SK-N-SH (cell line): ENCODE results near the gene AGXT2. TPM values are rescaled to one million over a fixed set of nuclear protein-coding genes. Genes with fewer than 3 reads are reported as not detected.

Experiments
- CTCF ChIA-PET: fragments of 300-600, 350-600 bp; formaldehyde crosslinking; extraction: SDS; loops from one replicate; lab custom pipeline; 2021; lab: Yijun Ruan, JAX
- POLR2A ChIA-PET: fragments of 350-600 bp; sonication (Branson Sonifier 250); formaldehyde crosslinking; extraction: SDS; loops from one replicate; lab custom pipeline; 2020; ENCODE audit warnings: antibody characterized with exemption, inconsistent platforms; lab: Yijun Ruan, JAX
- DNase-seq: peaks from one replicate; pipeline ENCODE4 v3.0.0; 2012
- H2AFZ ChIP-seq: fragments of 200-600 bp; sonication (generic); 2 replicates; pipeline ENCODE4 v1.8.1; 2016; ENCODE audit warnings: antibody characterized with exemption, mild to moderate bottlenecking, low read depth
- H3F3A ChIP-seq: fragments of 200-600 bp; sonication (generic); replicated peaks from 2 replicates; pipeline ENCODE3; 2016; ENCODE audit warnings: antibody characterized with exemption, mild to moderate bottlenecking; ENCODE audit not compliant: insufficient read depth
- H3K27ac ChIP-seq, 2 experiments: fragments of 200-500 bp in 1 of 2; fragments of 200-600 bp in 1 of 2; sonication (Bioruptor generic) in 1 of 2; sonication (generic), shearing (Covaris generic) in 1 of 2; 2 replicates each; pipeline versions ENCODE4 v1.5.1 to v1.6.1; 2014 to 2016; ENCODE audit warnings: low read depth in 2 of 2, inconsistent platforms in 1 of 2, low read length in 1 of 2, mild to moderate bottlenecking in 1 of 2, mixed read lengths in 1 of 2
- H3K27me3 ChIP-seq: fragments of 200-600 bp; sonication (generic), shearing (Covaris generic); 2 replicates; pipeline ENCODE4 v1.6.1; 2016; ENCODE audit warnings: mixed run types; ENCODE audit not compliant: insufficient read depth
- H3K36me3 ChIP-seq, 2 experiments: fragments of 200-500 bp in 1 of 2; fragments of 200-600 bp in 1 of 2; sonication (Bioruptor generic) in 1 of 2; sonication (generic) in 1 of 2; replicated peaks in 1 of 2; 2 replicates each; pipeline versions ENCODE3 to v1.5.1; 2014 to 2016; ENCODE audit warnings: low read length in 1 of 2, mild to moderate bottlenecking in 1 of 2; ENCODE audit not compliant: insufficient read depth in 2 of 2, control insufficient read depth in 1 of 2
- H3K4me1 ChIP-seq, 2 experiments: fragments of 200-500 bp in 1 of 2; fragments of 200-600 bp in 1 of 2; sonication (Bioruptor generic) in 1 of 2; sonication (generic), shearing (Covaris generic) in 1 of 2; 2 replicates each; pipeline versions ENCODE4 v1.5.1 to v1.6.1; 2014 to 2016; ENCODE audit warnings: low read depth in 1 of 2, low read length in 1 of 2, mixed run types in 1 of 2; ENCODE audit not compliant: insufficient read depth in 2 of 2, control insufficient read depth in 1 of 2
- H3K4me2 ChIP-seq: fragments of 200-600 bp; sonication (generic), shearing (Covaris generic); 2 replicates; pipeline ENCODE4 v1.6.1; 2017; ENCODE audit warnings: mixed run types
- H3K4me3 ChIP-seq, 2 experiments: fragments of 200-500 bp in 1 of 2; fragments of 200-600 bp in 1 of 2; sonication (Bioruptor generic) in 1 of 2; sonication (generic), shearing (Covaris generic) in 1 of 2; 2 replicates each; pipeline versions ENCODE4 v1.5.1 to v1.8.1; 2014 to 2016; ENCODE audit warnings: low read depth in 2 of 2, inconsistent platforms in 1 of 2, low read length in 1 of 2, mild to moderate bottlenecking in 1 of 2, mixed read lengths in 1 of 2, moderate library complexity in 1 of 2
- H3K79me2 ChIP-seq: fragments of 200-600 bp; sonication (generic); 2 replicates; pipeline ENCODE4 v1.8.1; 2017; ENCODE audit warnings: mild to moderate bottlenecking; ENCODE audit not compliant: insufficient read depth
- H3K9ac ChIP-seq: fragments of 200-600 bp; sonication (generic); 2 replicates; pipeline ENCODE4 v1.6.1; 2017; ENCODE audit warnings: mixed run types
- H3K9me2 ChIP-seq: fragments of 200-600 bp; sonication (generic); 2 replicates; pipeline ENCODE4 v1.6.1; 2017; ENCODE audit warnings: mixed run types
- H3K9me3 ChIP-seq: fragments of 200-600 bp; sonication (generic); 2 replicates; pipeline ENCODE4 v1.6.1; 2017; ENCODE audit warnings: mixed run types, mild to moderate bottlenecking, moderate library complexity
- H4K20me1 ChIP-seq: fragments of 200-600 bp; sonication (generic); 2 replicates; pipeline ENCODE4 v1.6.1; 2017; ENCODE audit warnings: mild to moderate bottlenecking, mixed run types; ENCODE audit not compliant: insufficient read depth
- FOSL2 ChIP-seq: IDR thresholded peaks from 2 replicates; pipeline ENCODE4 v1.4.0; 2012; ENCODE audit warnings: low read depth, mild to moderate bottlenecking, moderate library complexity, borderline replicate concordance
- FOXM1 ChIP-seq: IDR thresholded peaks from 2 replicates; pipeline ENCODE4 v1.4.0; 2012; ENCODE audit warnings: low read depth, mild to moderate bottlenecking
- GATA2 ChIP-seq: sonication (generic); formaldehyde crosslinking; IDR thresholded peaks from 2 replicates; pipeline ENCODE4 v1.5.0; 2020; ENCODE audit warnings: mild to moderate bottlenecking, missing genetic modification reagents
- JUND ChIP-seq: IDR thresholded peaks from 2 replicates; pipeline ENCODE4 v1.4.0; 2012
- MXI1 ChIP-seq: IDR thresholded peaks from 2 replicates; pipeline ENCODE4 v1.6.1; 2012; ENCODE audit warnings: mild to moderate bottlenecking, low read depth, low read length, improper control_type of control experiment
- NRF1 ChIP-seq: IDR thresholded peaks from 2 replicates; pipeline ENCODE4 v1.6.1; 2012; ENCODE audit warnings: low read depth, mild to moderate bottlenecking, low read length
- POLR2AphosphoS5 ChIP-seq: IDR thresholded peaks from 2 replicates; pipeline ENCODE4 v1.6.1; 2012; ENCODE audit warnings: low read depth, low read length
- RFX5 ChIP-seq: IDR thresholded peaks from 2 replicates; pipeline ENCODE4 v1.6.1; 2012; ENCODE audit warnings: mild to moderate bottlenecking, improper control_type of control experiment, low read length
- SMC3 ChIP-seq: IDR thresholded peaks from 2 replicates; pipeline ENCODE4 v1.6.1; 2012; ENCODE audit warnings: low read depth, low read length, improper control_type of control experiment
- TAF1 ChIP-seq: IDR thresholded peaks from 2 replicates; pipeline ENCODE4 v1.6.1; 2012; ENCODE audit warnings: low read depth, mild to moderate bottlenecking, low read length, moderate library complexity, borderline replicate concordance
- TCF12 ChIP-seq: IDR thresholded peaks from 2 replicates; pipeline ENCODE4 v1.4.0; 2012
- WGBS: methylation state at CpG from one replicate; pipeline ENCODE4 v1.1.6; 2017; ENCODE audit warnings: low lambda C conversion rate; 5-methylcytosine and 5-hydroxymethylcytosine counted together
- polyA plus RNA-seq, 3 experiments: library from polyadenylated mRNA; depleted of rRNA; stranded (reverse); fragments of >200 nt; gene quantifications; 2 replicates each; pipeline ENCODE4 v1.2.3, GENCODE V29; 2012
- TF ChIP-seq, protein P1 (sequence below): IDR thresholded peaks from 2 replicates; pipeline ENCODE4 v1.4.0; 2012; ENCODE audit warnings: low read depth, borderline replicate concordance
- TF ChIP-seq, protein P2 (sequence below): fragments of 150-350 bp; IDR thresholded peaks from 2 replicates; pipeline ENCODE4 v1.6.1; 2016; ENCODE audit warnings: mild to moderate bottlenecking, low read depth, low read length
- TF ChIP-seq, protein P3 (sequence below): fragments of 200-600 bp; sonication (generic); IDR thresholded peaks from 2 replicates; pipeline ENCODE4 v1.6.1; 2017; ENCODE audit warnings: antibody characterized with exemption, mild to moderate bottlenecking, moderate library complexity
- TF ChIP-seq, protein P4 (sequence below): IDR thresholded peaks from 2 replicates; pipeline ENCODE4 v1.6.1; 2012; ENCODE audit warnings: mild to moderate bottlenecking, low read depth, low read length, moderate library complexity
- TF ChIP-seq, protein P5 (sequence below): IDR thresholded peaks from 2 replicates; pipeline ENCODE4; 2012

Gene AGXT2, protein sequence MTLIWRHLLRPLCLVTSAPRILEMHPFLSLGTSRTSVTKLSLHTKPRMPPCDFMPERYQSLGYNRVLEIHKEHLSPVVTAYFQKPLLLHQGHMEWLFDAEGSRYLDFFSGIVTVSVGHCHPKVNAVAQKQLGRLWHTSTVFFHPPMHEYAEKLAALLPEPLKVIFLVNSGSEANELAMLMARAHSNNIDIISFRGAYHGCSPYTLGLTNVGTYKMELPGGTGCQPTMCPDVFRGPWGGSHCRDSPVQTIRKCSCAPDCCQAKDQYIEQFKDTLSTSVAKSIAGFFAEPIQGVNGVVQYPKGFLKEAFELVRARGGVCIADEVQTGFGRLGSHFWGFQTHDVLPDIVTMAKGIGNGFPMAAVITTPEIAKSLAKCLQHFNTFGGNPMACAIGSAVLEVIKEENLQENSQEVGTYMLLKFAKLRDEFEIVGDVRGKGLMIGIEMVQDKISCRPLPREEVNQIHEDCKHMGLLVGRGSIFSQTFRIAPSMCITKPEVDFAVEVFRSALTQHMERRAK
- polyA plus RNA-seq (2012; rRNA removed): not detected in 2 replicates
- not detected in 2 replicates for polyA plus RNA-seq (2012; cell fraction: cytosol; rRNA removed)
- polyA plus RNA-seq (2012; cell fraction: nucleus; rRNA removed): not detected in 2 replicates

DNA sequence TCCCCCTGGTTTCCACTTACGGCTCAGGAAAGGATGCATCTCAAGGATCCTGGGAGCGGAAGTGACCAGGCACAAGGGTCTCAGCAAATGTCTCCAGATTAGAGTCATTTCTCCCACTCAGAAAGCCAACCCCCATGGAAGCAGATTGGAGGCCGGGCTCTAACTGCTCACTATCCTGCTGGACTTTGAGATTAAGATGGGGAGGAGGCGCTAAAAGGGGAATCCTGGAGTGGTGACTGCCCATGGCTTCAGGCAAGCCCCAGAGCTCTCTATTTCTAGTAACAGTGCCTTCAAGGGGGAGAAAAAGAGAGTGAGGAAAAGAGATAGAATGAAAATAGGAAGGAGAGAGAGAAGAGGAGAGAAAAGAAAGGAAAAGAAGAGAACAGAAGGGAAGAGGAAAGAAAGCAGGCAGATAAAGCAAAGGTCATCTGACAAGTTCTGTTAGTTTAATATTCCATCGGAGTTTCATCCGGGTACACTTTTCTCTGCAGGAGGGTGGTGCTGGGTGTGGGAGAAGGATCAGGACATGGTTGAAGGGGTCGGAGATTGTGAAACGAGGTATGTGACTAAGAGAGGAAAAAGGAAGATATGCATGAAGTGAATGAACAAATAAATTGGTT lies at the start of gene AGXT2:
TSS of gene AGXT2 (minus strand) at position 165 of the 620 bp plus-strand sequence. CDS start at position 108, 57 bp downstream.
- CTCF ChIA-PET: no interaction called here
- no peak for DNase-seq
- 60% methylated on average over 8 of the region's 8 CpGs for WGBS
- Histone ChIP-seq H3K79me2 (no peaks in the 10 kb centered on the region), H3K9ac (no peak within 1 kb of the TSS), H3K4me1 (no peaks in the 10 kb centered on the region), H4K20me1 (no peaks in the 10 kb centered on the region), H3K27ac (no peak within 1 kb of the TSS), H3F3A (no peaks in the 10 kb centered on the region), H3K9me3 (no peaks in the 10 kb centered on the region), H3K4me2 (no peak within 1 kb of the TSS), H3K27me3 (no peaks in the 10 kb centered on the region)
- POLR2A ChIA-PET: no interaction called here
- TF ChIP-seq POLR2AphosphoS5 (no peak), RFX5 (no peak), MXI1 (no peak), GATA2 (CRISPR knock-in tag) (no peak), SMC3 (no peak), FOXM1 (no peak), JUND (no peak), NRF1 (no peak), FOSL2 (no peak), TAF1 (no peak), TCF12 (no peak)
- TF ChIP-seq, protein P1, sequence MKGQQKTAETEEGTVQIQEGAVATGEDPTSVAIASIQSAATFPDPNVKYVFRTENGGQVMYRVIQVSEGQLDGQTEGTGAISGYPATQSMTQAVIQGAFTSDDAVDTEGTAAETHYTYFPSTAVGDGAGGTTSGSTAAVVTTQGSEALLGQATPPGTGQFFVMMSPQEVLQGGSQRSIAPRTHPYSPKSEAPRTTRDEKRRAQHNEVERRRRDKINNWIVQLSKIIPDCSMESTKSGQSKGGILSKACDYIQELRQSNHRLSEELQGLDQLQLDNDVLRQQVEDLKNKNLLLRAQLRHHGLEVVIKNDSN: no peak
- TF ChIP-seq, protein P2, sequence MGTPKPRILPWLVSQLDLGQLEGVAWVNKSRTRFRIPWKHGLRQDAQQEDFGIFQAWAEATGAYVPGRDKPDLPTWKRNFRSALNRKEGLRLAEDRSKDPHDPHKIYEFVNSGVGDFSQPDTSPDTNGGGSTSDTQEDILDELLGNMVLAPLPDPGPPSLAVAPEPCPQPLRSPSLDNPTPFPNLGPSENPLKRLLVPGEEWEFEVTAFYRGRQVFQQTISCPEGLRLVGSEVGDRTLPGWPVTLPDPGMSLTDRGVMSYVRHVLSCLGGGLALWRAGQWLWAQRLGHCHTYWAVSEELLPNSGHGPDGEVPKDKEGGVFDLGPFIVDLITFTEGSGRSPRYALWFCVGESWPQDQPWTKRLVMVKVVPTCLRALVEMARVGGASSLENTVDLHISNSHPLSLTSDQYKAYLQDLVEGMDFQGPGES: no peak
- TF ChIP-seq, protein P3, sequence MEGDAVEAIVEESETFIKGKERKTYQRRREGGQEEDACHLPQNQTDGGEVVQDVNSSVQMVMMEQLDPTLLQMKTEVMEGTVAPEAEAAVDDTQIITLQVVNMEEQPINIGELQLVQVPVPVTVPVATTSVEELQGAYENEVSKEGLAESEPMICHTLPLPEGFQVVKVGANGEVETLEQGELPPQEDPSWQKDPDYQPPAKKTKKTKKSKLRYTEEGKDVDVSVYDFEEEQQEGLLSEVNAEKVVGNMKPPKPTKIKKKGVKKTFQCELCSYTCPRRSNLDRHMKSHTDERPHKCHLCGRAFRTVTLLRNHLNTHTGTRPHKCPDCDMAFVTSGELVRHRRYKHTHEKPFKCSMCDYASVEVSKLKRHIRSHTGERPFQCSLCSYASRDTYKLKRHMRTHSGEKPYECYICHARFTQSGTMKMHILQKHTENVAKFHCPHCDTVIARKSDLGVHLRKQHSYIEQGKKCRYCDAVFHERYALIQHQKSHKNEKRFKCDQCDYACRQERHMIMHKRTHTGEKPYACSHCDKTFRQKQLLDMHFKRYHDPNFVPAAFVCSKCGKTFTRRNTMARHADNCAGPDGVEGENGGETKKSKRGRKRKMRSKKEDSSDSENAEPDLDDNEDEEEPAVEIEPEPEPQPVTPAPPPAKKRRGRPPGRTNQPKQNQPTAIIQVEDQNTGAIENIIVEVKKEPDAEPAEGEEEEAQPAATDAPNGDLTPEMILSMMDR: no peak
- TF ChIP-seq, protein P4, sequence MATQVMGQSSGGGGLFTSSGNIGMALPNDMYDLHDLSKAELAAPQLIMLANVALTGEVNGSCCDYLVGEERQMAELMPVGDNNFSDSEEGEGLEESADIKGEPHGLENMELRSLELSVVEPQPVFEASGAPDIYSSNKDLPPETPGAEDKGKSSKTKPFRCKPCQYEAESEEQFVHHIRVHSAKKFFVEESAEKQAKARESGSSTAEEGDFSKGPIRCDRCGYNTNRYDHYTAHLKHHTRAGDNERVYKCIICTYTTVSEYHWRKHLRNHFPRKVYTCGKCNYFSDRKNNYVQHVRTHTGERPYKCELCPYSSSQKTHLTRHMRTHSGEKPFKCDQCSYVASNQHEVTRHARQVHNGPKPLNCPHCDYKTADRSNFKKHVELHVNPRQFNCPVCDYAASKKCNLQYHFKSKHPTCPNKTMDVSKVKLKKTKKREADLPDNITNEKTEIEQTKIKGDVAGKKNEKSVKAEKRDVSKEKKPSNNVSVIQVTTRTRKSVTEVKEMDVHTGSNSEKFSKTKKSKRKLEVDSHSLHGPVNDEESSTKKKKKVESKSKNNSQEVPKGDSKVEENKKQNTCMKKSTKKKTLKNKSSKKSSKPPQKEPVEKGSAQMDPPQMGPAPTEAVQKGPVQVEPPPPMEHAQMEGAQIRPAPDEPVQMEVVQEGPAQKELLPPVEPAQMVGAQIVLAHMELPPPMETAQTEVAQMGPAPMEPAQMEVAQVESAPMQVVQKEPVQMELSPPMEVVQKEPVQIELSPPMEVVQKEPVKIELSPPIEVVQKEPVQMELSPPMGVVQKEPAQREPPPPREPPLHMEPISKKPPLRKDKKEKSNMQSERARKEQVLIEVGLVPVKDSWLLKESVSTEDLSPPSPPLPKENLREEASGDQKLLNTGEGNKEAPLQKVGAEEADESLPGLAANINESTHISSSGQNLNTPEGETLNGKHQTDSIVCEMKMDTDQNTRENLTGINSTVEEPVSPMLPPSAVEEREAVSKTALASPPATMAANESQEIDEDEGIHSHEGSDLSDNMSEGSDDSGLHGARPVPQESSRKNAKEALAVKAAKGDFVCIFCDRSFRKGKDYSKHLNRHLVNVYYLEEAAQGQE: no peak
- TF ChIP-seq, protein P5, sequence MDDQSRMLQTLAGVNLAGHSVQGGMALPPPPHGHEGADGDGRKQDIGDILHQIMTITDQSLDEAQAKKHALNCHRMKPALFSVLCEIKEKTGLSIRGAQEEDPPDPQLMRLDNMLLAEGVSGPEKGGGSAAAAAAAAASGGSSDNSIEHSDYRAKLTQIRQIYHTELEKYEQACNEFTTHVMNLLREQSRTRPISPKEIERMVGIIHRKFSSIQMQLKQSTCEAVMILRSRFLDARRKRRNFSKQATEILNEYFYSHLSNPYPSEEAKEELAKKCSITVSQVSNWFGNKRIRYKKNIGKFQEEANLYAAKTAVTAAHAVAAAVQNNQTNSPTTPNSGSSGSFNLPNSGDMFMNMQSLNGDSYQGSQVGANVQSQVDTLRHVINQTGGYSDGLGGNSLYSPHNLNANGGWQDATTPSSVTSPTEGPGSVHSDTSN: no peak
- TF ChIP-seq, all 33 proteins: peak for 0
- H3K36me3 ChIP-seq: no peaks in the 10 kb centered on the region
- peak within 1 kb of the TSS; percentile 24; the same call in 1 of the 2 replicates for H2AFZ ChIP-seq
- H3K9me2 ChIP-seq: no peaks in the 10 kb centered on the region
- no peak within 1 kb of the TSS for H3K4me3 ChIP-seq
